Erythroblast (primary cell): ENCODE data around the gene OVCH2.

Source experiments
- GATA1 ChIP-seq: IDR thresholded peaks from 2 replicates; pipeline ENCODE4 v1.6.1; 2011; ENCODE audit warnings: low read depth, mild to moderate bottlenecking, control low read depth, low read length, moderate library complexity
- POLR2A ChIP-seq: IDR thresholded peaks from 2 replicates; pipeline ENCODE4 v1.6.1; 2011; ENCODE audit warnings: mild to moderate bottlenecking, low read length

- no peak for TF ChIP-seq POLR2A
- TF ChIP-seq GATA1, result no peak
Observed at GRCh38 chr11:7656704-7657103, 49.6 kb downstream of the OVCH2 start.
